ENCODE results near the gene TFAP2D.

Gene TFAP2D

GRCh38 chr6:50724381-50725124, 11.2 kb downstream of the TFAP2D start:
- TF ChIP-seq RARB (CRISPR knock-in tag; IDR thresholded peaks at IDR 0.05) = no peak
- no peak for TF ChIP-seq TOX (CRISPR knock-in tag; IDR thresholded peaks at IDR 0.05; ENCODE audit: borderline replicate concordance)
- TF ChIP-seq, protein P1, sequence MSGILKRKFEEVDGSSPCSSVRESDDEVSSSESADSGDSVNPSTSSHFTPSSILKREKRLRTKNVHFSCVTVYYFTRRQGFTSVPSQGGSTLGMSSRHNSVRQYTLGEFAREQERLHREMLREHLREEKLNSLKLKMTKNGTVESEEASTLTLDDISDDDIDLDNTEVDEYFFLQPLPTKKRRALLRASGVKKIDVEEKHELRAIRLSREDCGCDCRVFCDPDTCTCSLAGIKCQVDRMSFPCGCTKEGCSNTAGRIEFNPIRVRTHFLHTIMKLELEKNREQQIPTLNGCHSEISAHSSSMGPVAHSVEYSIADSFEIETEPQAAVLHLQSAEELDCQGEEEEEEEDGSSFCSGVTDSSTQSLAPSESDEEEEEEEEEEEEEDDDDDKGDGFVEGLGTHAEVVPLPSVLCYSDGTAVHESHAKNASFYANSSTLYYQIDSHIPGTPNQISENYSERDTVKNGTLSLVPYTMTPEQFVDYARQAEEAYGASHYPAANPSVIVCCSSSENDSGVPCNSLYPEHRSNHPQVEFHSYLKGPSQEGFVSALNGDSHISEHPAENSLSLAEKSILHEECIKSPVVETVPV (CRISPR knock-in tag; IDR thresholded peaks at IDR 0.05) = no peak
- TF ChIP-seq, protein P2, sequence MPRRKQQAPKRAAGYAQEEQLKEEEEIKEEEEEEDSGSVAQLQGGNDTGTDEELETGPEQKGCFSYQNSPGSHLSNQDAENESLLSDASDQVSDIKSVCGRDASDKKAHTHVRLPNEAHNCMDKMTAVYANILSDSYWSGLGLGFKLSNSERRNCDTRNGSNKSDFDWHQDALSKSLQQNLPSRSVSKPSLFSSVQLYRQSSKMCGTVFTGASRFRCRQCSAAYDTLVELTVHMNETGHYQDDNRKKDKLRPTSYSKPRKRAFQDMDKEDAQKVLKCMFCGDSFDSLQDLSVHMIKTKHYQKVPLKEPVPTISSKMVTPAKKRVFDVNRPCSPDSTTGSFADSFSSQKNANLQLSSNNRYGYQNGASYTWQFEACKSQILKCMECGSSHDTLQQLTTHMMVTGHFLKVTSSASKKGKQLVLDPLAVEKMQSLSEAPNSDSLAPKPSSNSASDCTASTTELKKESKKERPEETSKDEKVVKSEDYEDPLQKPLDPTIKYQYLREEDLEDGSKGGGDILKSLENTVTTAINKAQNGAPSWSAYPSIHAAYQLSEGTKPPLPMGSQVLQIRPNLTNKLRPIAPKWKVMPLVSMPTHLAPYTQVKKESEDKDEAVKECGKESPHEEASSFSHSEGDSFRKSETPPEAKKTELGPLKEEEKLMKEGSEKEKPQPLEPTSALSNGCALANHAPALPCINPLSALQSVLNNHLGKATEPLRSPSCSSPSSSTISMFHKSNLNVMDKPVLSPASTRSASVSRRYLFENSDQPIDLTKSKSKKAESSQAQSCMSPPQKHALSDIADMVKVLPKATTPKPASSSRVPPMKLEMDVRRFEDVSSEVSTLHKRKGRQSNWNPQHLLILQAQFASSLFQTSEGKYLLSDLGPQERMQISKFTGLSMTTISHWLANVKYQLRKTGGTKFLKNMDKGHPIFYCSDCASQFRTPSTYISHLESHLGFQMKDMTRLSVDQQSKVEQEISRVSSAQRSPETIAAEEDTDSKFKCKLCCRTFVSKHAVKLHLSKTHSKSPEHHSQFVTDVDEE (CRISPR knock-in tag; IDR thresholded peaks at IDR 0.05) = no peak
- no peak for ATAC-seq

DNA sequence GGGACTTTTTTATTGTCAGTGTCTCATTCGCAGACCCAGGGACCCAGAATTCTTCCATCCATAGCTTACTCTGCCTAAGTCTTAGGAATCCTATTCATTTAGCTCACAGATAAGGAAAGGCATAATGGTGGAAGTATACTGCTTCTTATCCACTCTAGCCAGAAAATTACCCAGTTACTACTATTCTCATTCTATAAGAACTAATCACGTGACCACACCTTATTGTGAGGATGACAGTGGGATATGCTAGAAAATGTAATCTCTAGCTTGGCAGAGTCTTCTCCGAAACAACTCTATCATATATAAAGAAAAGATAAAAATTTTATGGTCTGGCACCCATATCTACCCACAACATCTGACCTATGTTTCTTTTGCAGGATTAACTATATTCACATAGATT, 21.2 kb downstream of the TFAP2D start:
- no peak for ATAC-seq
- TF ChIP-seq ZNF565 (CRISPR knock-in tag; conservative IDR thresholded peaks at IDR 0.05; ENCODE audit: low read depth) (no peak), ZC3H10 (CRISPR knock-in tag; IDR thresholded peaks at IDR 0.05) (no peak), POU6F1 (CRISPR knock-in tag; IDR thresholded peaks at IDR 0.05; ENCODE audit: borderline replicate concordance, low read depth) (no peak), ZNF70 (CRISPR knock-in tag; IDR thresholded peaks at IDR 0.05) (no peak), ESRRG (CRISPR knock-in tag; IDR thresholded peaks at IDR 0.05) (no peak), ARNTL (CRISPR knock-in tag; IDR thresholded peaks at IDR 0.05; ENCODE audit: borderline replicate concordance, low read depth) (no peak), TOX (CRISPR knock-in tag; IDR thresholded peaks at IDR 0.05; ENCODE audit: borderline replicate concordance) (no peak), SNAI2 (CRISPR knock-in tag; IDR thresholded peaks at IDR 0.05) (no peak), ZFP3 (CRISPR knock-in tag; IDR thresholded peaks at IDR 0.05) (no peak), PPARA (CRISPR knock-in tag; IDR thresholded peaks at IDR 0.05; ENCODE audit: borderline replicate concordance) (no peak), OSR1 (CRISPR knock-in tag; IDR thresholded peaks at IDR 0.05) (no peak)
- TF ChIP-seq, protein P1 (CRISPR knock-in tag; IDR thresholded peaks at IDR 0.05) = no peak

- TF ChIP-seq, protein P3, sequence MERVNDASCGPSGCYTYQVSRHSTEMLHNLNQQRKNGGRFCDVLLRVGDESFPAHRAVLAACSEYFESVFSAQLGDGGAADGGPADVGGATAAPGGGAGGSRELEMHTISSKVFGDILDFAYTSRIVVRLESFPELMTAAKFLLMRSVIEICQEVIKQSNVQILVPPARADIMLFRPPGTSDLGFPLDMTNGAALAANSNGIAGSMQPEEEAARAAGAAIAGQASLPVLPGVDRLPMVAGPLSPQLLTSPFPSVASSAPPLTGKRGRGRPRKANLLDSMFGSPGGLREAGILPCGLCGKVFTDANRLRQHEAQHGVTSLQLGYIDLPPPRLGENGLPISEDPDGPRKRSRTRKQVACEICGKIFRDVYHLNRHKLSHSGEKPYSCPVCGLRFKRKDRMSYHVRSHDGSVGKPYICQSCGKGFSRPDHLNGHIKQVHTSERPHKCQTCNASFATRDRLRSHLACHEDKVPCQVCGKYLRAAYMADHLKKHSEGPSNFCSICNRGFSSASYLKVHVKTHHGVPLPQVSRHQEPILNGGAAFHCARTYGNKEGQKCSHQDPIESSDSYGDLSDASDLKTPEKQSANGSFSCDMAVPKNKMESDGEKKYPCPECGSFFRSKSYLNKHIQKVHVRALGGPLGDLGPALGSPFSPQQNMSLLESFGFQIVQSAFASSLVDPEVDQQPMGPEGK (CRISPR knock-in tag; IDR thresholded peaks at IDR 0.05; ENCODE audit: borderline replicate concordance) = no peak
- TF ChIP-seq CREB5 (CRISPR knock-in tag; IDR thresholded peaks at IDR 0.05; ENCODE audit: low read depth) = no peak
- no peak for TF ChIP-seq TOX (CRISPR knock-in tag; IDR thresholded peaks at IDR 0.05; ENCODE audit: borderline replicate concordance)
- TF ChIP-seq RARB (CRISPR knock-in tag; IDR thresholded peaks at IDR 0.05) = no peak
- TF ChIP-seq ZNF70 (CRISPR knock-in tag; IDR thresholded peaks at IDR 0.05) = no peak
- TF ChIP-seq ARNTL (CRISPR knock-in tag; IDR thresholded peaks at IDR 0.05; ENCODE audit: borderline replicate concordance, low read depth) = no peak
- TF ChIP-seq ZNF8 (CRISPR knock-in tag; IDR thresholded peaks at IDR 0.05) = no peak
- TF ChIP-seq, protein P1 (CRISPR knock-in tag; IDR thresholded peaks at IDR 0.05) = no peak
- no peak for TF ChIP-seq PPARA (CRISPR knock-in tag; IDR thresholded peaks at IDR 0.05; ENCODE audit: borderline replicate concordance)
- TF ChIP-seq ZNF565 (CRISPR knock-in tag; conservative IDR thresholded peaks at IDR 0.05; ENCODE audit: low read depth) = no peak
- TF ChIP-seq GLIS3 (CRISPR knock-in tag; IDR thresholded peaks at IDR 0.05) = no peak
- TF ChIP-seq TCF4 (CRISPR knock-in tag; IDR thresholded peaks at IDR 0.05; ENCODE audit: borderline replicate concordance) = no peak
- TF ChIP-seq CSDC2 (CRISPR knock-in tag; IDR thresholded peaks at IDR 0.05) = no peak
- TF ChIP-seq ZFP30 (CRISPR knock-in tag; IDR thresholded peaks at IDR 0.05) = no peak
- no peak for TF ChIP-seq SNAI2 (CRISPR knock-in tag; IDR thresholded peaks at IDR 0.05)
- ATAC-seq = no peak
Measured at GRCh38 chr6:50742161-50742560, 28.8 kb downstream of the TFAP2D start.

All from SK-N-SH treated with all-trans-retinoic acid at 6 μM for 48 hours (cell line).